Activated CD4-positive, alpha-beta T cell treated with anti-CD3 and anti-CD28 coated beads for 4 hours (primary cell): ENCODE results near the gene RBM4.
A peak's percentile ranks its signal among the peaks of the same experiment; 100 is the strongest.
"Not testable (repeated sequence)": the region's sequence is repeated elsewhere in the genome, so short reads cannot be mapped to it uniquely, and the experiment has no call there.

ENCODE experiments used
- DNase-seq, 2 donors: peaks; one replicate each; pipeline ENCODE4 v3.0.0-alpha.2; 2020

The RBM4 gene

DNA sequence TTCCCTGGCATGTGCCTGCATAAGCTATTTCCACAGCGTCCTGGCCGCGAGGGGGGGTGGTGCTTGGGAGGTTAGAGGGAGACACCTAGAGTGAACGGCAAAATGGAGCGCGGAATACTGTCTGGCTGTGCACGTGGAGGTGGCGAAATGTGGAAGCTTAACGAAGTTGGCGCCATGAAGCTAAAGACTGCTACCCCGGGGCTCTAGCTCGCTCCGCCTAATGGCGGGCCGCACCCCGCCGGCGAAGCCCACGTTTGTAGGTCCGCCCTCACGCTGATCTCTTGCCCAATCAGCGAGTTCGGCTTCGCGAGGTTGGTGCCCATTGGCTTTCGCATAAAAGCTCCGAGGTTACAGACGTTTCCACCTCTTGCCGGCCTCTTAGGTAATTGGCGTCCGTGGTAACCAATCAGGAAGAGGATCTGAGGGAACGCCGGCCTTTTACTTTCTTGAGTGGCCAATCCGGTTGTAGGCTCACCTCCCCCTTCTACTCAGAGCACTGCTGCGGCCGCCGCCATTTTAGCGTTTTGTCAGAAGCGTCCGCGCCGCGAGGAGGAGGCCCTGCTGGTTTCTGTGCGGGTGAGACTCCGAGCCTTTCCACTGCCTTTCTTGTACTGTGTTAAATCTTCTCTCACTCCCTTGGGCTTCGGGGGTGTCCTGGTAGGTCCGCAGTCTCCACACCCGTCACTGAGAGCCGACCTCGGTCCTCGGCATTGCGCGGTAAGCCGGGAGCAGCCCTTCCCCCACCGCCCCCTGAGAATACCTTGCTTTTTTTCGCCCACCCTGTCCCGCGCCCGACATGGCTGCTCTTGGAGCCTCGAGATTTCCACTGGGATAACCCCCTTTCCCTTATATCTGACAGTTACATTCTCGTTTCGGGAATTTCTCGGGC is at the start of gene RBM4:
Gene RBM4 (plus strand): TSS at position 527 of the 889 bp plus-strand sequence. CDS start 1,009 bp downstream, outside the sequence.
- peak; percentile 95 for DNase-seq

DNA sequence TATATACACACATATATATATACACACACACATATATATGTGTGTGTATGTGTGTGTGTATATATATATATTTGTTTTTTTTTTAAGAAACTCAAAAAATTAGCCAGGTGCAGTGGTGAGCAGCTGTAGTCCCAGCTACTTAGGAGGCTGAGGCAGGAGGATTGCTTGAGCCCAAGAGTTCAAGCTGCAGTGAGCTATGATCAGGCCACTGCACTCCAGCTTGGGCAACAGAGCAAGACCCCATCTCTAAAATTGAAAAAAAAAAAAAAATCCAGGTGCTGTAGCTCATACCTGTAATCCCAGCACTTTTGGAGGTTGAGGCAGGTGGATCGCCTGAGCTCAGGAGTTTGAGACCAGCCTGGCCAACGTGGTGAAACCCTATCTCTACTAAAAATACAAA is 49.2 kb upstream of the RBM4 start:
- DNase-seq, result not testable (repeated sequence)

DNA sequence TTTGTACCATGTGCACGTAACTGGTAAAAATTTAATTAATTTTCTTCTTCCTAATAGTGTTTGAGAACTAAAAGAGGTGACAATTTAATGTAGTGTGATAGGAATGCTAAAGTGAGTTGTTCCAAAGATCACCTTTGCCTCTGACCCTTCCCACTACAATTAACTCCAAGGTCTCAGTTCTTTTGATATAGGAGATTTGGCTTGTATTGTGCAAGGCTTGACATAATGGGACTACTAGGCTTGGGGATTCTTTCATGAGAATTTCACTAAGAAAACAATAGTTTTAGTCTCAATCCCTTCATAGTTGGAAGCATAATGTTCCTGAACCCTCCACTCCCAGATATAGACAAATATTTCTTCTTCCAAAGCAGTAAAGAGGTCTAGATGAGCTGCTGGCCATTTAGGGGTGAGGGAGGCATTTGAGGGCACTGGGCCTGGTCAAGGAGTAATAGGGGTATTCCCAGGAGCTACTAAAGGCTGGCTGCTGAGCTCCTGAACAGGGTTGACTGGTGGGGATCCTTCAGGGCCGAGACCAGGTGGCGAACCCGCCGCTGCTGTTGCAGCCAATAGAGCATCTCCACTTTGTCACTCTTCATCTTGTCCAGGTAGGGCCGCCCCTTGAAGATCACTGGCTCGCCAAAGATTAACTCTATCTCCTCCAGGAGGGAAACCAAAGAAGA is 48.4 kb upstream of the RBM4 start:
- DNase-seq, result no peak

- DNase-seq, result no peak
Observed at GRCh38 chr11:66591175-66591574, 47.3 kb upstream of the RBM4 start.

GRCh38 chr11:66592457-66593302 is 45.8 kb upstream of the RBM4 start, which contains the start of the genes CCDC87 and CCS:
Gene CCDC87 (minus strand): TSS chr11:66593063. CDS start chr11:66593015, 48 bp downstream.
Gene CCS (plus strand): TSS chr11:66593185. CDS start chr11:66593262, 77 bp downstream.
- peak; percentile 98 to 99 for DNase-seq

DNA sequence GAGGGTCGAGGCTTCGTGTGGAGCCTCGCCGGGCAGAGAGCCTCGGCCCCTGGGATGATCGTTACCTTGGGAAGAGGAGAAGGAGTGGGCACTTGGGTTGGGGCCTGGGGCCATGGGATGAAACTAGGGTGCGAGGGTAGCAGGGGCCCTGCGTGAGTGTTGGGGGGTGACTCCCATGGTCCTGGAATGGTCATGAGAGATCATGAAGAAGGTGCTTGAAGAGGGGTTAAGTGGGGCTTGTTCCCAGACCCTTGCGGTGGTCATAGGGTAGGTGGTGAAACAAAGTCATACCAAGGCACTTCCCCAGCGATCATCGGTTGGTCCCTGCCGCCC is 45.2 kb upstream of the RBM4 start:
- DNase-seq, result no peak

DNA sequence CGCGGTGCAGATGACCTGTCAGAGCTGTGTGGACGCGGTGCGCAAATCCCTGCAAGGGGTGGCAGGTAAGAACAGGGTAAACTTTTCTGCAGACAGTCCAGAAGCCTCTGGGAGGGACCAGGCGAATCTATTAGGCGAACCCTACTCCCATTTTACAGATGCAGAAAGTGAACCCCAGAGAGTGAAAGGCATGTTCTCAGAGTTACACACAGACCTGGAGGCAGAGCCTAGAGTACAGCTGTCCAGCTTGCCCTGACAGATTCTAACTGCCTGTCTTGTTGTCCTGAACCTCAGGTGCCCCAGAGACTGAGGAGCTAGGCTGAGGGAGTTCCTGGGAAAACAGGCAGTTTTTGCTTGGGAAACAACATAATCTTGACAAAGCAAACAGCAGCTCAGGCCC is 44.9 kb upstream of the RBM4 start:
- DNase-seq, result no peak

DNA sequence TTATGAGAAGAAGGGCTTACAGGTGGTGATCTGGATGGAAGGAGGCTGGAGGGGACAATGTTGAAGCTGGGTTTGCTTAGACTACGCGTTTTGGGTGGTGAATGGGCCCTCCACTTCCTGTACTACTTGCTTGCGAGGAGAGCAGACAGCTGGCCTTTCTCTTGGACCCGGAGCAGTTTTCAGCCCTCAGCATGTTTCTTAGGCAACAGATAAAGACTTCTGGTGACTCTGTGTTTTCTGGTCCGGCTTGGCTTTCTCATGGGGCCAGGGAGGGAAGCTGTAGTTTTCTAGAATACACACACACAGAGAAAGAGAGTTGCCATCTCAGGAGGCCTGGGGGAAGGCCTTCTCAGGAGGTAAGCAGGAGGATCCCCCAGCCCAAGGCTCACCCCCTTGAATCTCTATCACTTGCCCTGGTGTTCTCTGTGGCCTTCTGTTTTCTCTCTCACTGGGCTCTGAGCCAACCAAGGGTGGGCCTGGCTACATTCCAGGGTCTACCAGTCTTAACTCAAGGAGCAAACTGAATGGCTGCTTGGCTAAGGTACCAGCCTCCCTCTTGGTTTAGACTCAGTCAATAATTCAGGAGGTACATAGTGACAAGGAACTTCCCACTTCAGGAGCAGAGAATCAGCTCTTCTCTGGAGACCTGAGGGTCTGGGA is 43.1 kb upstream of the RBM4 start:
- DNase-seq, result no peak

DNA sequence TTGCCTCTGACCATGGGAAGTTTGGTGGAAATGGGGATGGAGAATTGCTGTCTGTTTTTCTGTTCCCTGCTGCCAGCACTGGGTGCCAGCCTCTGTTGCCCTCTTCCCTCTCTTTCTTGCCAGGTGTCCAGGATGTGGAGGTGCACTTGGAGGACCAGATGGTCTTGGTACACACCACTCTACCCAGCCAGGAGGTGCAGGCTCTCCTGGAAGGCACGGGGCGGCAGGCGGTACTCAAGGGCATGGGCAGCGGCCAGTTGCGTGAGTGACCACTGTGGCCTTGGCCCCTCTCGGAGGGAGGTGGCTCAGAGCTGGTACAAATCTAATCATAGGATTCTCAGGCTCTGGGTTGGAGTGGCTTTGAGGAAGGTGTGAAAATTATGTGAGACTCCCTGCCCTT is 39.5 kb upstream of the RBM4 start:
- DNase-seq, result no peak

- no peak for DNase-seq
Observed at GRCh38 chr11:66600219-66600618, 38.3 kb upstream of the RBM4 start.

DNA sequence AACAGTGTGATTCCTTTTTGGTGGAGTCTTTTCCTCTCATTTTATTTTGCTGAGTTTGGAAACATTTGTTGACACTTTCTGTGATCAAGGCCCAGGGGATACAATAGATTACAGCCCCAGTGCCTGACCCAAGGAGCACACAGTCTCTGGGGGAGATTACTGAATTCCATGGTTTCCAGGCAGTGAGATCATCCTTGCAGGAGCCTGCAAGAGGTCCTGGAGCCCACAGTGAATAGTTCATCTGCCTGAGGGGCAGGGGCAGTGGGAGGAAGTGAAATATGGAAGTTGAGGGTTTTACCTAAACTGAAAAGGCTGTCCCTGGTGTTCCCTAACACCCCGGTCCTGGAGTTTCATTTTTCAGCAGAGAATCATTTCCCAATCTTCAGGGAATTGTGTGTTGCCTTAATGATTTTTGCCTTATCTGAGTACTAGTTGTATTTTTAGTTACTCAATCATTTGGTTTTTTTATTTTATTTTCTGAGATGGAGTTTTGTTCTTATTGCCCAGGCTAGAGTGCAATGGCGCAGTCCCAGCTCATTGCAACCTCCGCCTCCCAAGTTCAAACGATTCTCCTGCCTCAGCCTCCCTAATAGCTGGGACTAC is 37.8 kb upstream of the RBM4 start:
- no peak for DNase-seq

DNA sequence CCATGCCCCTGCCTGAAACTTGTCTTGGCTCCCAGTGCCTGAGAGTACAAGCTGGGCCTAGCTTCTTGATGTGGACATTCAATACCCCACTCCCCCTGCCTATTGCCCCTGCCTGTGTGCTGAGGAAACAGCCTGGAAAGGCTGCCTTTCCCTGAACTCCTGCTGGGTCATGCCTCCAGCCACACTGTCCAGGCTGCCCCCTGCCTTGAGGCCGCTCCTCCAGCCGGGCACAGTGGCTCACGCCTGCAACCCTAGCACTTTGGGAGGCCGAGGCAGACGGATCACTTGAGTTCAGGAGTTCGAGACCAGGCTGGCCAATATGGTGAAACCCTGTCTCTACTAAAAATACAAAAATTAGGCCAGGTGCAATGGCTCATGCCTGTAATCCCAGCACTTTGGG is 35.4 kb upstream of the RBM4 start:
- DNase-seq, result no peak

DNA sequence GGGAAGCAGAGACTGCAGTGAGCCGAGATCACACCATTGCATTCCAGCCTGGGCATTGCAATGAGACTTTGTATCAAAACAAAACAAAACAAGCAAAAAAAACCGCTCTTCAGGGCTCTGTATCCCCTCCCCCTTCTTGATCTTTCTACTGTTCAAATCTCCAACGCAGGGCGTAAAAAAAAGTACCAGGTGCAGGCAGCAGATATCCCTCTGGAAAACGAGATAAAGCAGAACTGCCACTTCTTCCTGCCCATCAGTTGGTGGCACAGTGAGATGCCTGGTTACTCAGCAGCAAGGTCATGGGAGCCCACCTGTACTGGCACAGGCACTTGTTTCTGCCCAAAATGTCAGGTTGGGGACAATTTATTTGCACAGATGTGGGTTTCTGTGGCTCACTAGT is 34.3 kb upstream of the RBM4 start:
- DNase-seq, result no peak

GRCh38 chr11:66606608-66607007 is 31.9 kb upstream of the RBM4 start:
- DNase-seq, result not testable (repeated sequence)

DNA sequence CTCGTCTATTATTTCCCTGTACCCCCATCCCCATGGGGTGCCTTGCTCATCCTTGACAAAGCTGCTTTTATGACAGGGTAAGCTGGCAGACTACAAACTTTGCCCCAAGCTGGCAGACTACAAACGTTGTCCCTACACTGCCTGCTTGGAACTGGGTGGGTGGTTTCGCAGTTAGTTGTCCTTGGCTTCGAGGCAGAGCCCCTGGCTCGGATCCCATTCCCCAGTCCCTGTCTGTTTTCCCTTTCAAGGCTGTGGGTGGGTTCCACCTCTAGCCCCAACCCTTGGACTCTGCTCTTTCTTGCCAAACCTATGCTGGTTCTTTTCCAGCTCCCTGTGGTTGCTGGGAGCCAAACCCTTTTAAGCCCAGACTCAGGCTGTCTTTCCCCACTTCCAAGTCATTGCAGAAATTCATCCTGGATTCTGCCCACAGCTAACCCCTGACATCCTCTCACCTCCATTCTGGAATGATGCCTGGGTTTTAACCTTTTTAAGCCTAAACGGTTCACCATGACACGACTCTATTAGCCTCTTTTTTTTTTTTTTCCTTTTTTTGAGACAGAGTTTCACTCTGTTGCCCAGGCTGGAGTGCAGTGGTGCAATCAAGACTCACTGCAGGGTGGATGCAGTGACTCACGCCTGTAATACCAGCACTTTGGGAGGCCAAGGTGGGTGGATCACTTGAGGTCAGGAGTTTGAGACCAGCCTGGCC is 31.2 kb upstream of the RBM4 start:
- no peak for DNase-seq

DNA sequence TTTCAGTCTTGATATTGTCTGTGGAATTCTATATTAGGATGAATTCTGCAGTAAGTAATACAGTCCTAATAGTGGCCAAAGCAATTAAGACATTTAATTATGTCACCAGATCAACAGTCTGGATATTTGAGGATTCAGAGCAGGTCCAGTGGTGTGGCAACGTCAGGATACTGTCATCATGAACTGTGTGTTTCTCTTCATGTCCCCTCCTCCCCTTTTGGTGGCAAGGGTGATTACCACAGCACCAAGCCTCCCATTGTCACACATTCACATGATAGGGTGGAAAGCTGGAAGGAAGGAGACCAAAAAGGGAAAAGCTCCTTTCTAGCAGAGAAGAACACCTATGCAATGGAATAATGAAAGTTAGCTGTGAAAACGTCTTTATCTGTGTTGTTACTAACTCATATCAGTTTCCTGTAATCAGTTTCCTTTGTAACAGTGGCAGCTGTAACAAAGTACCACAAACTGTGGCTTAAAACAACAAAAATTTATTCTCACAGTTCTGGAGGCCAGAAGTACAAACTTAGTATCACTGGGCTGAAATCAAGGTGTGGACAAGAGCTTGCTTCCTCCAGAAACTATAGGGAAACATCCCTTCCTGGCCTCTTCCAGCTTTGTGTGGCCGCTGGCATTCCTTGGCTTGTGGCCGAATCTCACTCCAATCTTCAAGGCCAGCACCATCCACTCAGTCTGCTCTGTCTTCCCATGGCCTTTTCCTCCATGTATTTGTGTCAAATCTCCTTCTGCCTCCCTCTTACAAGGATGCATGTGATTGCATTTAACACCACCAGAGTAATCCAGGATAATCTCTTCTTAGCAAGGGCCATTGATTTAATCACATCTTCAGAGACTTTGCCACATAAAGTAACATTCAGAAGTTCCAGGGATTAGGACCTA is 28.5 kb upstream of the RBM4 start:
- DNase-seq, result no peak

DNA sequence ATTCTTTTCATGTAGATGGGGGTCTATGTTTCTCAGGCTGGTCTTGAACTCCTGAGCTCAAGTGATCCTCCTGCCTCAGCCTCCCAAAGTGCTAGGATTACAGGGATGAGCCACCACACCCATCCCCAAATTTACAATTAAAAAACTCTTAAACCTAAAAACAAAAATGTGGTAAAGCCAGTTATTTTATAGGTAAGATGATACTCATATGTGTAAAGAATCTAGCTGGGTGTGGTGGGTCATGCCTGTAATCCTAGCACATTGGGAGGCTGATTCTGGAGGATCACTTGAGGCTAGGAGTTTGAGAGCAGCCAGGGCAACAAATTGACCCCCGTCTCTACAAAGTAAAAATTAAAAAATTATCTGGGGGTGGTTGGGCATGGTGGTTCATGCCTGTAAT is 26.0 kb upstream of the RBM4 start:
- DNase-seq, result no peak

DNA sequence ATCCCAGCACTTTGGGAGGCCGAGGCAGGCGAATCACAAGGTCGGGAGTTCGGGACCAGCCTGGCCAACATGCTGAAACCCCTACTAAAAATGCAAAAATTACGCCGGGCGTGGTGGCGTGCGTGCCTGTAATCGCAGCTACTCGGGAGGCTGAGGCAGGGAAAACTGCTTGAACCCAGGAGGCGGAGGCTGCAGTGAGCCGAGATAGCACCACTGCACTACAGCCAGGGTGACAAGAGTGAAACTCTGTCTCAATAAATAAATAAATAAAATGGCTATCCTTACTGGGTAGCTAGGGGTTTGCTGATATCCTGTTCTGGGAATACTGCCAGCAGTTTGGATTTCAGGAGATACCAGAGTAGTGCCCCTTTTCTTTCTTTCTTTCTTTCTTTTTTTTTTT is 24.4 kb upstream of the RBM4 start:
- no peak for DNase-seq

GRCh38 chr11:66616379-66617154 is 21.9 kb upstream of the RBM4 start, which contains the start of gene RBM14:
Gene RBM14 (plus strand): TSS chr11:66616630. CDS start chr11:66616721, 91 bp downstream.
- DNase-seq, result peak; percentile 97 to 98
